Stimulated activated naive CD8-positive, alpha-beta T cell treated with anti-CD3 and anti-CD28 coated beads, Interleukin-15, amount 100 ng/mL, for 72 hours (primary cell): ENCODE results near the gene SAYSD1.

Experiments used
- ATAC-seq: fragments of 150-1000 bp; cut with Tn5 transposase; 2 replicates; pipeline ENCODE4 v1.10.0; 2021; ENCODE audit warnings: mild to moderate bottlenecking, moderate library complexity
- DNase-seq, 2 donors: peaks; one replicate each; pipeline ENCODE4 v3.0.0; 2021 to 2022
- H3K27ac Mint-ChIP-seq, 2 donors: one replicate each; pipeline ENCODE4 v1.8.0; 2022; ENCODE audit warnings: mild to moderate bottlenecking in 2 of 2, mixed read lengths in 2 of 2, moderate library complexity in 2 of 2
- H3K27me3 Mint-ChIP-seq: one replicate; pipeline ENCODE4 v1.8.0; 2022; ENCODE audit warnings: mixed read lengths
- H3K4me1 Mint-ChIP-seq: one replicate; pipeline ENCODE4 v1.8.0; 2022; ENCODE audit warnings: mild to moderate bottlenecking, mixed read lengths
- H3K4me3 Mint-ChIP-seq, 2 donors: one replicate each; pipeline ENCODE4 v1.8.0; 2022; ENCODE audit warnings: mild to moderate bottlenecking in 2 of 2, mixed read lengths in 2 of 2, moderate library complexity in 1 of 2
- H3K9me3 Mint-ChIP-seq, 2 donors: one replicate each; pipeline ENCODE4 v1.8.0; 2022; ENCODE audit warnings: mixed read lengths in 2 of 2

SAYSD1 gene

GRCh38 chr6:39091220-39091619 is 23.8 kb downstream of the SAYSD1 start:
- Mint-ChIP-seq H3K27me3 (peaks cover 68% of the 10 kb centered on the region), H3K27ac (no peak overlapping the region), H3K9me3 (no peaks in the 10 kb centered on the region), H3K4me1 (peaks cover 26% of the 10 kb centered on the region), H3K4me3 (no peak overlapping the region)
- DNase-seq (no peak), ATAC-seq (no peak)

DNA sequence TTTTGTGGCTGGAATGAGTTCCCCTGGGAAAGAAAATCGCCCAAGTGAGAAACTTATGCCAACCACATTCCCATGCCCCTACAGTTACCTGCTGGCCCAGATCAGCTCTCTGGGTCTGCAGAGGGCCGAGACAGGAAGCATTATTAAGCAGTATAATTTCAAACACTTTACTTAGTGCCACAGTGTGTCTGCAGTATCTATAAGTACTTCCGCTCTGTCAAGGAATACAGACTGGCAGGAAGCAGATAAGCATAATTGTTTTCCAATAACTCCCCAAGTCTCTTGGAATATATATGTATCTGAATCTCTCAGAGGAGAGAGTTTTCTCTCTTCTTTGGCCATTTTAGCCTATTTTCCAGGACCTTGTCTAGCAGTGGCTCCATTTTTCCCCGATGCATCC is 24.9 kb downstream of the SAYSD1 start:
- Mint-ChIP-seq H3K27ac (no peak overlapping the region), H3K4me3 (no peak overlapping the region), H3K27me3 (peaks cover 70% of the 10 kb centered on the region)

GRCh38 chr6:39088331-39088730 is 26.7 kb downstream of the SAYSD1 start:
- Mint-ChIP-seq H3K4me3 (no peak overlapping the region), H3K27me3 (peaks cover 86% of the 10 kb centered on the region), H3K4me1 (peaks cover 45% of the 10 kb centered on the region), H3K9me3 (no peaks in the 10 kb centered on the region), H3K27ac (peak overlapping the region in 1 of 2 donors; percentile 61)
- no peak for ATAC-seq
- peak in 1 of 2 donors; percentile 23 for DNase-seq

More for the DNA sequence above, 24.9 kb downstream of the SAYSD1 start:
- no peak for ATAC-seq
- H3K4me1 Mint-ChIP-seq: peaks cover 37% of the 10 kb centered on the region
- H3K9me3 Mint-ChIP-seq: no peaks in the 10 kb centered on the region
- DNase-seq: no peak

DNA sequence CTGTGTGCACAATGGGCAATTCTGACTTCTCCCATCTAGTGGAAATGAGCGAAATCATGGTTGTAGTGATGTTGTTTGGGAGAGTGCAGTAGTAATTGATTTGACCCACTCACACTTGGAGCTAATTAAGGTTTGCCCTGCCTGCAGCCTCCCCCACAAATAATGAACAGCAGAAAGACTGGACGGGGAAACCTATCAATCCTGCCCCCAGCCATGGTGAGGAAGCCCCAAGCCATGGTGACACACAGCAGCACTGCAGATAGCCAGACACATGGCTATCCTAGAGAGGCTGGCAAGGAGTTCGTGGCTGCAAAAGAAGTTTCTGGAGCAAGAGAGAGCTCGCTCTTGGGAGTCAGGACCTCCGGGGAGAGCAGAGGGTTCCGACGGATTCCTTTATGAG is 27.8 kb downstream of the SAYSD1 start:
- DNase-seq: no peak
- no peak overlapping the region for H3K27ac Mint-ChIP-seq
- no peak for ATAC-seq
- no peak overlapping the region for H3K4me3 Mint-ChIP-seq
- no peaks in the 10 kb centered on the region for H3K9me3 Mint-ChIP-seq
- H3K27me3 Mint-ChIP-seq: peaks cover 79% of the 10 kb centered on the region
- peaks cover 53% of the 10 kb centered on the region for H3K4me1 Mint-ChIP-seq

GRCh38 chr6:39086711-39087110 is 28.3 kb downstream of the SAYSD1 start:
- H3K9me3 Mint-ChIP-seq: no peaks in the 10 kb centered on the region
- peak; percentile 17 for ATAC-seq

GRCh38 chr6:39086294-39086693 is 28.7 kb downstream of the SAYSD1 start:
- H3K9me3 Mint-ChIP-seq: no peaks in the 10 kb centered on the region
- ATAC-seq (peak; percentile 96), DNase-seq (peak; percentile 67 to 84)
- H3K27ac Mint-ChIP-seq: peak overlapping the region; percentile 20 to 28
- peak overlapping the region; percentile 9 to 36 for H3K4me3 Mint-ChIP-seq
- peaks cover 70% of the 10 kb centered on the region for H3K27me3 Mint-ChIP-seq
- H3K4me1 Mint-ChIP-seq: peaks cover 53% of the 10 kb centered on the region

More at GRCh38 chr6:39086711-39087110, 28.3 kb downstream of the SAYSD1 start:
- peak overlapping the region in 1 of 2 donors; percentile 28 for H3K27ac Mint-ChIP-seq
- peaks cover 53% of the 10 kb centered on the region for H3K4me1 Mint-ChIP-seq
- no peak for DNase-seq
- H3K27me3 Mint-ChIP-seq: peaks cover 74% of the 10 kb centered on the region
- H3K4me3 Mint-ChIP-seq: peak overlapping the region; percentile 9 to 36

DNA sequence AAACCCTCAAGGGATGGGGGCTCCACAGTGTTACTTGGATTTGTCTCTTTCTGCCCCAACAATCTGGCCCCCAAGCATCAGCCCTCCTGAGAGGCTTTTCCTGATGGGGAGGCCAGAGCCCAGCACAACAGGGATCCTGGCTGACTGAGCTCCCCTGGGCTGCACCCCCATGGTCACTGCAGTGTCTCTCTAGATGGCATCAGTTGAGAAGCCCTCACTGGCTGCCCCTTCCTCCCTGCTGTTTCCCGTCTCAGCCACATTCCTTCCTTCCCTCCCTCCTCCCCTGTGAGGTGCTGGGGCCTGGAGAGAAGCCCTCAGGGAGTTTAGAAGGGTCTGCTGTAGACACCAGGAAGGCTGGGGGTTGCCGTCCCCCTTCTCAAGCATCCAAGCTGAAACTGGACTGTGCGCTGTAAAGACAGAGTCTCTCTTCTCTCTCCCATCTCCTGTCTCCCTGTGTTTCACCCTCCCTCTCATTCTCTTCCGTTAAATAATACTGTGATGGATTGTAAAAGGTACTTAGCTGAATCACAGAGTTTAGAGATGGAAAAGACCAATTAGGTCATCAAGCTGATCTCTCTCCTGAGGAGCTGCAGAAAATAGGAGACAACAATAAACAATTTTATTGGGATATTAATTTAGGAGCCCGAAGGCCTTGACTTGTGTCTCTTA is 29.7 kb downstream of the SAYSD1 start:
- H3K27ac Mint-ChIP-seq: no peak overlapping the region
- no peak overlapping the region for H3K4me3 Mint-ChIP-seq
- ATAC-seq: no peak
- DNase-seq: no peak
- H3K4me1 Mint-ChIP-seq: peaks cover 48% of the 10 kb centered on the region
- peaks cover 60% of the 10 kb centered on the region for H3K27me3 Mint-ChIP-seq
- H3K9me3 Mint-ChIP-seq: no peaks in the 10 kb centered on the region

DNA sequence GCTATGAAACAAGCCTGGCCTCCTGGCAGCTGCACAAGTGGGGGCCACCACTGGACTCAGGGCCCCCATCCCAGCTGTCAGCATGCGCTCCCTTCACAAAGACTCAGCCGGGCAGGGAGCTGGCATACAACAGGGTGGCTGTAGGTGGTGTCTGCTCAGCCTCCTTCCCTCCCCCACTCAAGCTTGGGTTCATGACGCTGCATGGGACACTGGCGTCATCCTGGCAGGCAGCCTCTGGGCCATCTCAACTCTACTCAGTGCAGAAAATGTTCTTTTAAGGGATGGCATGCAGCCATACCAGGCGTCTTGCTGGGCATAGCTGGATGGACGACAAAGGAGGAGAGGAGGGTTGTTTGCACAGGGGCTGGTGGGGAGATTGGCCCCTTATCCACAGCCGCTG is 30.5 kb downstream of the SAYSD1 start:
- Mint-ChIP-seq H3K27ac (no peak overlapping the region), H3K9me3 (no peaks in the 10 kb centered on the region), H3K27me3 (peaks cover 52% of the 10 kb centered on the region), H3K4me3 (no peak overlapping the region), H3K4me1 (peaks cover 46% of the 10 kb centered on the region)
- ATAC-seq: no peak
- no peak for DNase-seq

GRCh38 chr6:39083231-39083634 is 31.8 kb downstream of the SAYSD1 start:
- Mint-ChIP-seq H3K27ac (no peak overlapping the region), H3K9me3 (no peaks in the 10 kb centered on the region), H3K4me1 (peaks cover 39% of the 10 kb centered on the region), H3K4me3 (peak overlapping the region in 1 of 2 donors; percentile 28), H3K27me3 (peaks cover 40% of the 10 kb centered on the region)
- DNase-seq: peak; percentile 38 to 39
- ATAC-seq: peak; percentile 62

- Mint-ChIP-seq H3K27me3 (peaks cover 30% of the 10 kb centered on the region), H3K4me1 (peaks cover 41% of the 10 kb centered on the region), H3K9me3 (no peaks in the 10 kb centered on the region), H3K4me3 (no peak overlapping the region), H3K27ac (no peak overlapping the region)
- ATAC-seq (no peak), DNase-seq (no peak)
Measured at GRCh38 chr6:39082310-39082709, 32.7 kb downstream of the SAYSD1 start.

DNA sequence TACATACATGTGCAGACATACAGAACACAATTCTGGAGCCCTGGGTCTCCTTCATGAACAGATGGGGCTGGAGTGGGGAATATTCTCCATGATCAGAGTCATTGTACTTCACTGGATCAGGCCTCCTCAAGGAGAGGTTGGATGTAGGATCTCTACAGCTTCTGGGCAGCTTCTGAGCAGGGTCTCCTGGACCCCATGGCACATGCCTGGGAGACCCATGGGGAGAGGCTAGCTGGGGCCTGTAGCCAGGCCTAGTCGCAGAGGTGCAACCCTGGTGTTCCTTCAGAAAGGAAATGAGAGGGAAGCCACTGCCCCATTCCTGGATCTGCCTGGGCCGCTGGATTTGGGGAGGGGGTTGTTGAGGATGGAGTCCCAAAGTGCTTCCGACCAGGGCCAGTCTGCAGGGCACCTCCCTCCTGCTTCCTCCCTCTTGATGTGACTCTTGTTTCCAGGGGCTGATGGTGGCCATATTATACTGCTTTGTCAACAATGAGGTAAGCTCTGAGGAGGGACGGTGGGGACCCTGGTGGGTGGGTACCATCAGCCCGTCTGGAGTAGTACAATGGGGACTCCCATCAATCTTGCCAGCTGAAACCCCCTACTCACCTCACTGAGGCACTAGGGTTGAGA is 34.6 kb downstream of the SAYSD1 start:
- no peak overlapping the region for H3K4me3 Mint-ChIP-seq
- no peaks in the 10 kb centered on the region for H3K9me3 Mint-ChIP-seq
- DNase-seq: no peak
- H3K27ac Mint-ChIP-seq: no peak overlapping the region
- ATAC-seq: no peak
- H3K4me1 Mint-ChIP-seq: peaks cover 34% of the 10 kb centered on the region
- H3K27me3 Mint-ChIP-seq: peaks cover 17% of the 10 kb centered on the region

DNA sequence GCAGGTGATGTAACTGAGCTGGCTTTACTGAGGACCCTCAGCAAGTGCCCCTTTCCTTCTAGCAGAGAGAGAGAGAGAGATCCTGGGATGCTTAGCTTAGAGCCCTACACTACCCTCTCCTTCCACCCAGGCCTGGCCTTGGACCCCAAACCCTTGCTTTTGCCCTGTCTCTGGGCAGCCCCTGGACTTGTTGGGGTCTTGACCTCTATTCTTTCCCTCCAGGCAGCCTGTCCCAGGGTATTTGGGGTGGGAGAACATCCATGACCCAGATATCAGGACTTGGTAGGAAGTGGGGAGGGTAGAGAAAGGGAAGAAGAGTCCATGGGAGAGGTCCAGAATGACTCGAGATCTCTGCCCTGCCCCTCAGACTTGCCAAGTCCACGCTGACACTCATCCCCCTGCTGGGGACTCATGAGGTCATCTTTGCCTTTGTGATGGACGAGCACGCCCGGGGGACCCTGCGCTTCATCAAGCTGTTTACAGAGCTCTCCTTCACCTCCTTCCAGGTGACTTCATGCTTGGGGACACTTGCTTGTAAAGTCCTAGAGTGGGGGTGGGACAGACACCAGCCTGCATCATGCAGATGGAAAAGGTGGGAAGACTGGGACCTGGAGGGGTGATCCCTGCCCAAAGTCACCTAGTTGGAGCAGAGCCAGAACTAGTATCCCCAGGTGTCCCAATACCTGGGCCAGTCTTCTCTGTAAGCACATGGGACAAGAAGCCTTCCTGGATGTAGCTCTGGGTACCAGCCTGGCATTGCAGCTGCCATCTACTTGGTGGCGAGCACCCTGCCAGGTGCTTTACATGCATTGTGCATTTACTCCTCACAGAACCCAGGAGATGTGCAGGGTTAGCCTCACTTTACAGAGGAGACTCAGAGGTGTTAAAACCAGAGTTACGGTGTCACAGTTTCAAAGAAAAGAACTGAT is 35.5 kb downstream of the SAYSD1 start:
- Mint-ChIP-seq H3K27ac (peak overlapping the region in 1 of 2 donors; percentile 81), H3K9me3 (no peaks in the 10 kb centered on the region), H3K27me3 (peaks cover 17% of the 10 kb centered on the region), H3K4me1 (peaks cover 41% of the 10 kb centered on the region), H3K4me3 (no peak overlapping the region)
- ATAC-seq (no peak), DNase-seq (no peak)

- Mint-ChIP-seq H3K4me1 (peaks cover 39% of the 10 kb centered on the region), H3K4me3 (no peak overlapping the region), H3K27ac (peak overlapping the region in 1 of 2 donors; percentile 81), H3K27me3 (peaks cover 12% of the 10 kb centered on the region), H3K9me3 (no peaks in the 10 kb centered on the region)
- ATAC-seq: no peak
- DNase-seq: no peak
Measured at GRCh38 chr6:39078695-39079094, 36.3 kb downstream of the SAYSD1 start.

GRCh38 chr6:39077882-39078594 is 36.9 kb downstream of the SAYSD1 start:
- Mint-ChIP-seq H3K27me3 (peaks cover 6% of the 10 kb centered on the region), H3K4me3 (no peak overlapping the region), H3K9me3 (no peaks in the 10 kb centered on the region), H3K27ac (no peak overlapping the region), H3K4me1 (peaks cover 32% of the 10 kb centered on the region)
- ATAC-seq (no peak), DNase-seq (no peak)
